ENCODE measurements around the gene STXBP6. TPM values are rescaled to one million over a fixed set of nuclear protein-coding genes. Genes with fewer than 3 reads are reported as not detected.

Gene STXBP6
- total RNA-seq, 1 donor, result 5.8 TPM

DNA sequence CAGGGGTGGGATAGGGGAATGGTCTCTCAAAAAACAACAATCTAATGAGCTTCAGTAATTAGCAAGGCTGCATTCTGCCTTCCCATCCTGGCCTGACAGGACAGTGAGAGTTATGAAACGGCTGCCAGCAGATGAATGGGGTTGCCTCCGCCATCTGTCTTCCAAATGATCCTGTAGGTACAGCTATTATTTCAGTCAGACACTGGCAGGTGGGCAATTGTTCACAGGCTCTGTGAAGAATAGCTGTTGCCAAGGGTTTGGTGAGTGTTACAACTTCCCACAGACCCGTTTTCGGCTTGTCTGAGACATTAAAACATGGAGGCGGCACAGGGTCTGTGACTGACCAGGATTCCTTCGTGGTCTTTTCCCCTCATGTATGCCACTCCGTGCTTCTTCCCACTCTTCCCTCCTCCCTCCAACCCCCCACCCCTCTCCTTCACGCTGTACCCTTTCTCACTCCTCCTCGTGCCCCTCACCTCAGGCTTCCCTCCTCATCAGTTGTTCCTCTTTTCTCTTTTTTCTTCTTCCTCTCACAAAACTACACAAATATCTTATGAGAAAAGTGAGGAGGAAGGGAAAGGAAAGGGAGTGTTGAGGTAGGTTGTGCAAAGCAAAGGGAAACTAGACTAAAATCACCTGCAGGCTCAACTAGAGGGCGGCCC lies 255.2 kb downstream of the STXBP6 start:
- H3K4me2 ChIP-seq (ENCODE audit: insufficient read depth, low read length), result no peak overlapping the region
- H3K9me3 ChIP-seq (ENCODE audit: low read depth, low read length), result no peaks in the 10 kb centered on the region
- H3K36me3 ChIP-seq (ENCODE audit: insufficient read depth, low read length), result no peaks in the 10 kb centered on the region
- H3K79me2 ChIP-seq (ENCODE audit: insufficient read depth, low read length), result no peaks in the 10 kb centered on the region
- H3K4me3 ChIP-seq (ENCODE audit: insufficient read depth, low read length), result no peak overlapping the region
- TF ChIP-seq, protein P1, sequence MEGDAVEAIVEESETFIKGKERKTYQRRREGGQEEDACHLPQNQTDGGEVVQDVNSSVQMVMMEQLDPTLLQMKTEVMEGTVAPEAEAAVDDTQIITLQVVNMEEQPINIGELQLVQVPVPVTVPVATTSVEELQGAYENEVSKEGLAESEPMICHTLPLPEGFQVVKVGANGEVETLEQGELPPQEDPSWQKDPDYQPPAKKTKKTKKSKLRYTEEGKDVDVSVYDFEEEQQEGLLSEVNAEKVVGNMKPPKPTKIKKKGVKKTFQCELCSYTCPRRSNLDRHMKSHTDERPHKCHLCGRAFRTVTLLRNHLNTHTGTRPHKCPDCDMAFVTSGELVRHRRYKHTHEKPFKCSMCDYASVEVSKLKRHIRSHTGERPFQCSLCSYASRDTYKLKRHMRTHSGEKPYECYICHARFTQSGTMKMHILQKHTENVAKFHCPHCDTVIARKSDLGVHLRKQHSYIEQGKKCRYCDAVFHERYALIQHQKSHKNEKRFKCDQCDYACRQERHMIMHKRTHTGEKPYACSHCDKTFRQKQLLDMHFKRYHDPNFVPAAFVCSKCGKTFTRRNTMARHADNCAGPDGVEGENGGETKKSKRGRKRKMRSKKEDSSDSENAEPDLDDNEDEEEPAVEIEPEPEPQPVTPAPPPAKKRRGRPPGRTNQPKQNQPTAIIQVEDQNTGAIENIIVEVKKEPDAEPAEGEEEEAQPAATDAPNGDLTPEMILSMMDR (IDR thresholded peaks at IDR 0.05; ENCODE audit: extremely low read depth, low read depth, low read length), result no peak
- H3K27ac ChIP-seq (ENCODE audit: low read depth, low read length), result no peak overlapping the region
- DNase-seq (ENCODE audit: insufficient read length, low spot score, missing footprints), result no peak
- no peaks in the 10 kb centered on the region for H4K20me1 ChIP-seq (ENCODE audit: insufficient read depth, low read length)
- H2AFZ ChIP-seq (ENCODE audit: low read length), result no peak overlapping the region
- no peaks in the 10 kb centered on the region for H3K27me3 ChIP-seq (ENCODE audit: insufficient read depth, low read length)
- H3K4me1 ChIP-seq (ENCODE audit: insufficient read depth, low read length), result no peaks in the 10 kb centered on the region

DNA sequence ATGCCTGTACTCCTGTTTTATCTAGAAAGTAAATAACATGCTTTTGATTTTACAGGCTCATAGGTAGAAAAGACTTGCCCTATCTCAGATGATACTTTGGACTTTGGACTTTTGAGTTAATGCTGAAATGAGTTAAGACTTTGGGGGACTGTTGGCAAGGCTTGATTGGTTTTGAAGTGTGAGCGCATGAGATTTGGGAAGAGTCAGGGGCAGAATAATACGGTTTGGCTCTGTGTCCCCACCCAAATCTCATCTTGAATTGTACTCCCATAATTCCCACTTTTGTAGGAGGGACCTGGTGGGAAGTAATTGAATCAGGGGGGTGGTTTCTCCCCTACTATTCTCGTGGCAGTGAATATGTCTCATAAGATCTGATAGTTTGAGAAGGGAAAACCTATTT lies 259.8 kb downstream of the STXBP6 start:
- no peak for DNase-seq (ENCODE audit: insufficient read length, low spot score, missing footprints)
- Histone ChIP-seq H3K4me3 (ENCODE audit: insufficient read depth, low read length) (no peak overlapping the region), H3K9me3 (ENCODE audit: low read depth, low read length) (no peaks in the 10 kb centered on the region), H2AFZ (ENCODE audit: low read length) (no peak overlapping the region), H3K4me2 (ENCODE audit: insufficient read depth, low read length) (no peak overlapping the region), H3K27ac (ENCODE audit: low read depth, low read length) (no peak overlapping the region), H3K27me3 (ENCODE audit: insufficient read depth, low read length) (no peaks in the 10 kb centered on the region), H3K4me1 (ENCODE audit: insufficient read depth, low read length) (no peaks in the 10 kb centered on the region), H3K36me3 (ENCODE audit: insufficient read depth, low read length) (no peaks in the 10 kb centered on the region), H3K79me2 (ENCODE audit: insufficient read depth, low read length) (no peaks in the 10 kb centered on the region), H4K20me1 (ENCODE audit: insufficient read depth, low read length) (no peaks in the 10 kb centered on the region)
- TF ChIP-seq, protein P1 (IDR thresholded peaks at IDR 0.05; ENCODE audit: extremely low read depth, low read depth, low read length), result no peak

DNA sequence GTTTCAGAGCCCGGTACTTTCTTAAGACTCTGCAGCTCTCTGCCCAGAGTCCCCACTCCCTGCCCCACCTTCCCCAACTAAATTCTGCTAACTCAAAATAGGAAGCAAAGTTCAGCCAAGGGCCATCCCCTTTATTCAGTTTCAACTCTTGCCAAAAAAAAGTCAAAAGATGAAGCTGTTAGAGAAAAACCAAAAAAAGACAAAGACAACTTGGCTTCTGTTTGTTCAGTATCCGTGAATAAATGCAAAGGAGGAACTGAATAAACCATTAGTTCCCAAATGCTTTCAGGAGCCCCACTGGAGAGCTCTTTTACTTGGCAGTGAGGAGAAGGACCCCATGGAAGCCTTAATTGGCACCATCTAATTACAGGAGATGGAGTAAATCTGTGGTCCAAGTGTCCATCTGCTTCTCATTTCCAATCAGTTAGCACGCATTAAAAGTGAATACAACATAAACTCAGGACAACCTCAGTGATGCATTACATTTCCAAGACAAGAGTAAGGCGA lies 260.5 kb downstream of the STXBP6 start:
- Histone ChIP-seq H3K4me1 (ENCODE audit: insufficient read depth, low read length) (no peaks in the 10 kb centered on the region), H3K9me3 (ENCODE audit: low read depth, low read length) (no peaks in the 10 kb centered on the region)
- TF ChIP-seq, protein P1 (IDR thresholded peaks at IDR 0.05; ENCODE audit: extremely low read depth, low read depth, low read length), result no peak

DNA sequence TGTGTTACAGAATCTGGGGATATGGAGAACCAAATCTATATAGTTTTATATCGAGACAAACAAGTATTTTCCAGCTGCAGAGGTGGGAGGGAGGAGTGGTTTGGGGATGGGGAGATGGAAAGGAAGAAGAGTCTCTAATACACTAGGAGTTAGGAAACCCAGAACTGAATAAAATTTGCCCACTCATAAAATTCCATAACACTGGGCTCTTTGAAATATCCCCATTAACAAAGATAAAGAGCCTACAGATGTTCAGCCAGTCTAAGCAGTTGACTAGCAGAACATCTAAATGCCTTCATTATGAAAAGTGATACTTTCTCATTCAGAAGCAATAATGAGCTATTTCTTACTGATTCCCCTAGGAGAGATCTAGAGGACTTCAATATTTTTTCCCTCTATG lies 264.2 kb downstream of the STXBP6 start:
- no peak for DNase-seq (ENCODE audit: insufficient read length, low spot score, missing footprints)
- Histone ChIP-seq H3K4me3 (ENCODE audit: insufficient read depth, low read length) (no peak overlapping the region), H3K36me3 (ENCODE audit: insufficient read depth, low read length) (no peaks in the 10 kb centered on the region), H2AFZ (ENCODE audit: low read length) (no peak overlapping the region), H3K27me3 (ENCODE audit: insufficient read depth, low read length) (no peaks in the 10 kb centered on the region), H3K9me3 (ENCODE audit: low read depth, low read length) (no peaks in the 10 kb centered on the region), H3K79me2 (ENCODE audit: insufficient read depth, low read length) (no peaks in the 10 kb centered on the region), H3K4me2 (ENCODE audit: insufficient read depth, low read length) (no peak overlapping the region), H3K27ac (ENCODE audit: low read depth, low read length) (no peak overlapping the region), H3K4me1 (ENCODE audit: insufficient read depth, low read length) (no peaks in the 10 kb centered on the region), H4K20me1 (ENCODE audit: insufficient read depth, low read length) (no peaks in the 10 kb centered on the region)
- TF ChIP-seq, protein P1 (IDR thresholded peaks at IDR 0.05; ENCODE audit: extremely low read depth, low read depth, low read length), result no peak

More for the DNA sequence above, 260.5 kb downstream of the STXBP6 start:
- H3K4me2 ChIP-seq (ENCODE audit: insufficient read depth, low read length), result no peak overlapping the region
- no peaks in the 10 kb centered on the region for H3K27me3 ChIP-seq (ENCODE audit: insufficient read depth, low read length)
- DNase-seq (ENCODE audit: insufficient read length, low spot score, missing footprints), result no peak
- no peaks in the 10 kb centered on the region for H3K79me2 ChIP-seq (ENCODE audit: insufficient read depth, low read length)
- H3K27ac ChIP-seq (ENCODE audit: low read depth, low read length), result no peak overlapping the region
- no peaks in the 10 kb centered on the region for H3K36me3 ChIP-seq (ENCODE audit: insufficient read depth, low read length)
- no peak overlapping the region for H2AFZ ChIP-seq (ENCODE audit: low read length)
- H4K20me1 ChIP-seq (ENCODE audit: insufficient read depth, low read length), result no peaks in the 10 kb centered on the region
- H3K4me3 ChIP-seq (ENCODE audit: insufficient read depth, low read length), result no peak overlapping the region
